ENCODE data around the gene HINT2. TPM values are rescaled to one million over a fixed set of nuclear protein-coding genes. Genes with fewer than 3 reads are reported as not detected.

The HINT2 gene
- 10 to 100 TPM; 33.3 to 35.0 TPM for total RNA-seq

DNA sequence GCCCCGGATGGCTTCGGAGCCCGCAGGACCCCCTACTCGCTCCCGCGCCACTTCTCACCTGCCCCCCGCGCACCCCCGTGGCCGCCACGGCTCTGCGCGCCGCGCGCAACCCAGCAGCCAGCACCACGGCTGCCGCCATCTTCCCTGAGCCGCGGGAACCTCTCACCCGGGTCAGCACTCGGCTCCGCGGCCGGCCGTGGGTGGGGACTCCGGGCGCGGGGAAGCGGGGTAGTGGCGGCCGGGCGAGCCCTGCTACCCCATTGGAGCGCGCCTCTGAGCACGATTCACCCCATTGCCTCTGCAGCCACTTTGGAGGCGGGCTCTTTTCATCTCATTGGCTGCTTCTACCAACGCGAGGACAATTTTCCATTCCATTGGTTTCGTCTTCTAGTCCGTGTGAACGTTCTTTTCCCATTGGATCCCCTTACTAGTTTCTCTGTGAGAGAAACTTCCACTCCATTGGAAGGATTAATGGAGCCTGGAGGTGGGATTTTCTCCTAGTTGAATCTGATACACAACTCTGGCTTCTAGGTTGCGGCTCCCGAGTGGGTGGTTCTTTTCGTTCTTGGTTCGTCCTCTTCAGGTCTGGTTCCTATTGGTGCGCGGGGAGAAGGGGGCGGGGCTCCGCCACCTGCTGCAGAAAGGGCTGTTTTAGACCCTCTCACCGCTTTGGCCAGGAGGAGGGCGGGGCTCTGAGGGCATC is at the start of gene HINT2:
Gene HINT2, minus strand, starts transcription at position 202 of the 703 bp plus-strand sequence. Its CDS starts 63 bp downstream, at position 139.
- H3K27me3 ChIP-seq, result no peaks in the 10 kb centered on the region
- H3K27ac ChIP-seq, result peak within 1 kb of the TSS; percentile 97 to 99 (median 98)
- DNase-seq, result peak; percentile 97 to 98 (median 98)
- TF ChIP-seq, protein P1, sequence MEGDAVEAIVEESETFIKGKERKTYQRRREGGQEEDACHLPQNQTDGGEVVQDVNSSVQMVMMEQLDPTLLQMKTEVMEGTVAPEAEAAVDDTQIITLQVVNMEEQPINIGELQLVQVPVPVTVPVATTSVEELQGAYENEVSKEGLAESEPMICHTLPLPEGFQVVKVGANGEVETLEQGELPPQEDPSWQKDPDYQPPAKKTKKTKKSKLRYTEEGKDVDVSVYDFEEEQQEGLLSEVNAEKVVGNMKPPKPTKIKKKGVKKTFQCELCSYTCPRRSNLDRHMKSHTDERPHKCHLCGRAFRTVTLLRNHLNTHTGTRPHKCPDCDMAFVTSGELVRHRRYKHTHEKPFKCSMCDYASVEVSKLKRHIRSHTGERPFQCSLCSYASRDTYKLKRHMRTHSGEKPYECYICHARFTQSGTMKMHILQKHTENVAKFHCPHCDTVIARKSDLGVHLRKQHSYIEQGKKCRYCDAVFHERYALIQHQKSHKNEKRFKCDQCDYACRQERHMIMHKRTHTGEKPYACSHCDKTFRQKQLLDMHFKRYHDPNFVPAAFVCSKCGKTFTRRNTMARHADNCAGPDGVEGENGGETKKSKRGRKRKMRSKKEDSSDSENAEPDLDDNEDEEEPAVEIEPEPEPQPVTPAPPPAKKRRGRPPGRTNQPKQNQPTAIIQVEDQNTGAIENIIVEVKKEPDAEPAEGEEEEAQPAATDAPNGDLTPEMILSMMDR (IDR thresholded peaks at IDR 0.05), result peak in 2 of 7 experiments; percentile 2 to 3
- peak; percentile 89 to 95 (median 94) for TF ChIP-seq POLR2A (IDR thresholded peaks at IDR 0.05)
- peak within 1 kb of the TSS; percentile 76 to 98 for H3K4me3 ChIP-seq
- intact Hi-C loops (cut with DNase I), result no loop called here
- peak; percentile 87 for ATAC-seq
- 0 to 1% methylated on average over 23 to 52 of the region's 52 CpGs for WGBS, 2 donors
- no peaks in the 10 kb centered on the region for H3K36me3 ChIP-seq (replicated peaks in 1 of 2; ENCODE audit: insufficient read depth in 1 of 2, low read depth in 2 of 2)
- H3K4me1 ChIP-seq, result peaks cover 33% of the 10 kb centered on the region
- no peaks in the 10 kb centered on the region for H3K9me3 ChIP-seq

DNA sequence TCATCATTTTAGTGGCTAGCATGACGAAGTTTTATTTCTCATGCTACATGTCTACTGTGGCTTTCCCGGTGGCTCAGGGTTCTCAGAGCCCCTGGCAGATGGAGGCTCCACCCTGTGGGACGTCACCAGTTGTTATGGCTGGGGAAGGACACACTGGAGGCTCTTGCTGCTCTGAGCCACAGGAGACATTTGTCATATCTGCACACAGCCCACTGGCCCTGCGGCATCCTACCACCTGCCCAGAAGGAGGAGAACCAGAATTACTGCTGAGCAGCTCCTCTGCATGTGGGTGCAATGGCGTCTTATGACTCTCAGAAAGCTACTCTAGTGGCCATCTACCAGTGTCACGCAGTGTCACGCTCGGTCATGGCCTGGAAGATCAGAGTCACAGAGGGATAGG is 48.7 kb upstream of the HINT2 start:
- WGBS, 2 donors, result 53 to 55% methylated on average over 6 to 8 of the region's 8 CpGs
- Histone ChIP-seq H3K9me3 (no peaks in the 10 kb centered on the region), H3K4me3 (no peak overlapping the region), H3K27me3 (peaks cover 0 to 8% of the 10 kb centered on the region in 2 donors), H3K27ac (no peak overlapping the region), H3K36me3 (replicated peaks in 1 of 2; ENCODE audit: insufficient read depth in 1 of 2, low read depth in 2 of 2) (no peaks in the 10 kb centered on the region), H3K4me1 (no peaks in the 10 kb centered on the region)
- intact Hi-C loops (cut with DNase I), result no loop called here
- no peak for DNase-seq
- ATAC-seq, result no peak
- TF ChIP-seq POLR2A (IDR thresholded peaks at IDR 0.05), result no peak
- TF ChIP-seq, protein P1 (IDR thresholded peaks at IDR 0.05), result no peak

DNA sequence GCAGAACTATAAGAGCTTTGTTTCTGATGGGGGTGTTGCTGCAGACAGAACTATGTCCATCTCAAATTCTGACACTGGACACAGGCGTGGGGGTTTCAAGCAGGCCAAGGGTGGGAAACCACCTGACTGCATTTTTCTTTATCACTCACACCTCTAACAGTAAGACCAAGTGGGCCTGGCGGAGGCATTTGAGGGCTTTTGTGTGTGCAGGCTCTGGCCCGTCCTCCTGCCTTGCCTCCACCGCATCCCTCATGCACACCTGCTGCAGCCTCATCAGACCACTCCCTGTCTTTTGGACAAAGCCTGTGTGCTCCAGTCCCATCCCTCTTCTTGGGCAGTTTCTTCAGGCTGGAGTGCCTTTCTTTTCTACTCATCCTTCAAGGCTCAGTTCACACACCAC is 47.5 kb upstream of the HINT2 start:
- H3K4me3 ChIP-seq, result no peak overlapping the region
- TF ChIP-seq, protein P1 (IDR thresholded peaks at IDR 0.05), result no peak
- no peak for TF ChIP-seq POLR2A (IDR thresholded peaks at IDR 0.05)
- 81 to 82% methylated on average over 4 of the region's 4 CpGs for WGBS, 2 donors
- ATAC-seq (no peak), DNase-seq (no peak)
- H3K36me3 ChIP-seq (replicated peaks in 1 of 2; ENCODE audit: insufficient read depth in 1 of 2, low read depth in 2 of 2), result no peaks in the 10 kb centered on the region
- no peaks in the 10 kb centered on the region for H3K9me3 ChIP-seq
- intact Hi-C loops (cut with DNase I), result no loop called here
- H3K4me1 ChIP-seq, result no peaks in the 10 kb centered on the region
- peaks cover 0 to 8% of the 10 kb centered on the region in 2 donors for H3K27me3 ChIP-seq
- H3K27ac ChIP-seq, result no peak overlapping the region

DNA sequence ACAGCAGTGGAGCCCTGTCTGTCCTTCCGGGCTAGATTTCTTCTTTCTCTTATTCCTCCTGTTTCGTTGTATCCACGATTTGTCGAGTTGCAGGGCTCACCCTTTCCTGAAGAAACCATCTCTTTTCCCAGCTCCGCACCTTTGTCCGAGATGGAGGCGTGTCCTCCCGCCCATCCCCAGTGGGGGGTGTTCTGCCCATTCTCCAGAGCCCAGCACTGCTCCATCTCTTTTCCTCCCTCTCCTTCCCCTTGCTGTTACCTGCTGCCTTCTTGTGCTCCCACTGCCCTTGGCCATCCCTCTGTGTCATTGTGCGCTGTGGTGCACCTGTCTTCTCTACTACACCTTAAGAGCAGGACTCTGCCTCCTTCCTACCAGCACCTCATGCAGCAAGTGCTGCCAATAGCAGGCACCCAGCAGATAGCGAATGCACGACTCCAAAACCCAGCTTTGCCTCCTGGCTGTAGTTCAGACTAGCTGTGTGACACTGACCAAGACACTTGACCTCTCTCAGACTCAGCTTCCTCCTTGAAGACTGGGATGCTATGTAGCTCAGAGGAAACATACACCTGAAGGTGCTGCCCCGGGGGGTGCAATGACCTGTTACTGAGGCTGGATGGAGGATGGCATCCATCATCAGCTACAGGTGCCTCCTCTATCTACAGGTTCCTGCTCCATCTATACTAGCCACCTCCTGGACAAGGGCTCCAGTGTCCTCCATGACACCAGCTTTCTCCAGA is 46.5 kb upstream of the HINT2 start:
- ATAC-seq (no peak), DNase-seq (no peak)
- Histone ChIP-seq H3K4me1 (no peaks in the 10 kb centered on the region), H3K27ac (no peak overlapping the region), H3K27me3 (peaks cover 0 to 8% of the 10 kb centered on the region in 2 donors), H3K36me3 (replicated peaks in 1 of 2; ENCODE audit: insufficient read depth in 1 of 2, low read depth in 2 of 2) (no peaks in the 10 kb centered on the region), H3K9me3 (no peaks in the 10 kb centered on the region), H3K4me3 (no peak overlapping the region)
- intact Hi-C loops (cut with DNase I), result no loop called here
- WGBS, 2 donors, result 38 to 40% methylated on average over 11 to 12 of the region's 12 CpGs
- no peak for TF ChIP-seq POLR2A (IDR thresholded peaks at IDR 0.05)

DNA sequence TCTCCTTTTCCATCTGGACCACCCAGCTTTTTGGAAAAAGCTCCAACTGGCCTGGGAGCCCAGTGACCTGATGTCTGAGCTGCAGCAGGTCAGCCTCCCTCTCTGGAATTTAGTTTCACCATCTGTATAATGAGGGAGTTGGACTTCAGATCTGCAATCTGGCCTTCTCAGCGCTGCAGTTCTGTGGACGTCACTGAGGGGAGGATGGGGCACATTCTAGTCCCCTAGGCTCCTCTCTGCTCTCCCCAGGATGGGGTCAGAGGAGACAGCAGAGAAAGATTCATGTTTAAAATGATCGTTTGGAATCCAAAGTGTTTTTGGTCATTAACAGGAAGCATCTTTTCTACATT is 45.1 kb upstream of the HINT2 start:
- Histone ChIP-seq H3K27ac (no peak overlapping the region), H3K36me3 (replicated peaks in 1 of 2; ENCODE audit: insufficient read depth in 1 of 2, low read depth in 2 of 2) (no peaks in the 10 kb centered on the region), H3K4me3 (no peak overlapping the region), H3K9me3 (no peaks in the 10 kb centered on the region), H3K27me3 (peaks cover 0 to 8% of the 10 kb centered on the region in 2 donors), H3K4me1 (no peaks in the 10 kb centered on the region)
- ATAC-seq (no peak), DNase-seq (no peak)
- no peak for TF ChIP-seq POLR2A (IDR thresholded peaks at IDR 0.05)
- TF ChIP-seq, protein P1 (IDR thresholded peaks at IDR 0.05), result no peak
- 37 to 40% methylated on average over 3 of the region's 3 CpGs for WGBS, 2 donors
- intact Hi-C loops (cut with DNase I), result no loop called here

Measured in body of pancreas (tissue), 4 donors.